Endodermal cell (in vitro differentiated cells): ENCODE data around the gene AFF2. TPM values are rescaled to one million over a fixed set of nuclear protein-coding genes. Genes with fewer than 3 reads are reported as not detected.

Experiments used
- DNase-seq: peaks from one replicate; pipeline ENCODE4 v3.0.0-alpha.2; 2017
- H3K27ac ChIP-seq: 2 replicates; pipeline ENCODE4 v1.5.1; 2013; ENCODE audit warnings: mild to moderate bottlenecking, low read depth, low read length, moderate library complexity
- H3K27me3 ChIP-seq: 2 replicates; pipeline ENCODE4 v1.6.1; 2013; ENCODE audit warnings: mild to moderate bottlenecking, low read length, moderate library complexity; ENCODE audit not compliant: insufficient read depth, control insufficient read depth, poor library complexity, severe bottlenecking
- H3K36me3 ChIP-seq: 2 replicates; pipeline ENCODE4 v1.7.0; 2013; ENCODE audit warnings: mild to moderate bottlenecking, low read length, moderate library complexity; ENCODE audit not compliant: control insufficient read depth, insufficient read depth
- H3K4me1 ChIP-seq: one replicate; pipeline ENCODE4 v1.7.0; 2013; ENCODE audit warnings: low read length; ENCODE audit not compliant: control insufficient read depth, insufficient read depth
- H3K4me3 ChIP-seq: 2 replicates; pipeline ENCODE4 v1.5.1; 2013; ENCODE audit warnings: mild to moderate bottlenecking, low read length, moderate library complexity
- H3K9ac ChIP-seq: 2 replicates; pipeline ENCODE4 v1.6.1; 2013; ENCODE audit warnings: mild to moderate bottlenecking, low read length, moderate library complexity; ENCODE audit not compliant: poor library complexity, severe bottlenecking; ENCODE audit errors: extremely low read depth
- H3K9me3 ChIP-seq: 2 replicates; pipeline ENCODE4 v1.6.1; 2013; ENCODE audit warnings: mild to moderate bottlenecking, low read length, moderate library complexity; ENCODE audit not compliant: control insufficient read depth
- H3K27ac Mint-ChIP-seq: 2 replicates; pipeline ENCODE4 v1.8.0; 2020; ENCODE audit warnings: mixed read lengths
- H3K27me3 Mint-ChIP-seq: 2 replicates; pipeline ENCODE4 v1.8.0; 2021; ENCODE audit warnings: mild to moderate bottlenecking, mixed read lengths; ENCODE audit not compliant: insufficient read depth
- H3K36me3 Mint-ChIP-seq: 2 replicates; pipeline ENCODE4 v1.8.0; 2020; ENCODE audit warnings: low read depth, mixed read lengths
- H3K4me1 Mint-ChIP-seq: 2 replicates; pipeline ENCODE4 v1.8.0; 2020; ENCODE audit warnings: mixed read lengths
- H3K4me3 Mint-ChIP-seq: 2 replicates; pipeline ENCODE4 v1.8.0; 2020; ENCODE audit warnings: mild to moderate bottlenecking, moderate library complexity, mixed read lengths
- H3K9me3 Mint-ChIP-seq: 2 replicates; pipeline ENCODE4 v1.8.0; 2020; ENCODE audit warnings: mild to moderate bottlenecking, mixed read lengths
- WGBS, 2 experiments: methylation state at CpG; one replicate each; pipeline versions ENCODE4 v1.1.5 to v1.1.7; 2013; ENCODE audit warnings: missing lambda C conversion rate in 2 of 2, mixed read lengths in 1 of 2; ENCODE audit not compliant: insufficient coverage in 1 of 2, insufficient read length in 1 of 2; 5-methylcytosine and 5-hydroxymethylcytosine counted together
- total RNA-seq, 2 donors: library from RNA; stranded (reverse); fragmentation: NEBNext Ultra II Directional in 1 of 2; extraction: Animal tissue kit (Norgen Biotek cat#: 25700) in 1 of 2; gene quantifications; 2 replicates in 1 of 2; 3 replicates in 1 of 2; pipeline ENCODE4 v1.2.1, GENCODE V29; 2021
- TF ChIP-seq, protein P1 (sequence below): fragments of 200-600 bp; sonication (generic); conservative IDR thresholded peaks from 2 replicates; pipeline ENCODE4 v1.5.0; 2021; ENCODE audit warnings: antibody characterized with exemption, mild to moderate bottlenecking

AFF2 gene
- total RNA-seq, 2 donors from 2014 or later, result 3.7 to 5.6 TPM

DNA sequence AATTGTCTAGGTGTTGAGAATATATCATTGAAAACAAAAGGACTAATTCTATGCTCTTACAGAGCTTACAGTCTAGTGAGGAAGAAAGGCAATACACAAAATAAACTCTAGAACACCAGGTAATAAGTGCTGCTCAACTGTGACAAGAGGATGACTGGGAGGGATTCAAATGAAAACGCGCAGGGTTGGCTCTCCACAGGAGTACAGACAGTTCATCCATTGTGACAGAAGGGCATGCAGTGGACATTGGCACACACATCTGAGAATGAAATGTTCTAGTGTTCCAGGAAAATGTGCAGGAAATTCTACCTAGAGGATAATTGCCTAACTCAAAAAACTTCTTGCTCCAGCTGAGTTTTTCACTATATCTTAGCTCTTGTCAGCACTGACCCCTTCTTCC lies 512.7 kb downstream of the AFF2 start:
- H3K9ac ChIP-seq, result no peak overlapping the region
- H3K27me3 Mint-ChIP-seq, result no peaks in the 10 kb centered on the region
- TF ChIP-seq, protein P1, sequence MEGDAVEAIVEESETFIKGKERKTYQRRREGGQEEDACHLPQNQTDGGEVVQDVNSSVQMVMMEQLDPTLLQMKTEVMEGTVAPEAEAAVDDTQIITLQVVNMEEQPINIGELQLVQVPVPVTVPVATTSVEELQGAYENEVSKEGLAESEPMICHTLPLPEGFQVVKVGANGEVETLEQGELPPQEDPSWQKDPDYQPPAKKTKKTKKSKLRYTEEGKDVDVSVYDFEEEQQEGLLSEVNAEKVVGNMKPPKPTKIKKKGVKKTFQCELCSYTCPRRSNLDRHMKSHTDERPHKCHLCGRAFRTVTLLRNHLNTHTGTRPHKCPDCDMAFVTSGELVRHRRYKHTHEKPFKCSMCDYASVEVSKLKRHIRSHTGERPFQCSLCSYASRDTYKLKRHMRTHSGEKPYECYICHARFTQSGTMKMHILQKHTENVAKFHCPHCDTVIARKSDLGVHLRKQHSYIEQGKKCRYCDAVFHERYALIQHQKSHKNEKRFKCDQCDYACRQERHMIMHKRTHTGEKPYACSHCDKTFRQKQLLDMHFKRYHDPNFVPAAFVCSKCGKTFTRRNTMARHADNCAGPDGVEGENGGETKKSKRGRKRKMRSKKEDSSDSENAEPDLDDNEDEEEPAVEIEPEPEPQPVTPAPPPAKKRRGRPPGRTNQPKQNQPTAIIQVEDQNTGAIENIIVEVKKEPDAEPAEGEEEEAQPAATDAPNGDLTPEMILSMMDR, result no peak
- H3K4me1 ChIP-seq, result no peaks in the 10 kb centered on the region
- DNase-seq, result no peak
- no peak overlapping the region for H3K4me3 ChIP-seq
- no peak overlapping the region for H3K27ac Mint-ChIP-seq
- H3K9me3 ChIP-seq, result no peaks in the 10 kb centered on the region
- no peaks in the 10 kb centered on the region for H3K36me3 ChIP-seq
- H3K4me1 Mint-ChIP-seq, result peaks cover 4% of the 10 kb centered on the region
- WGBS, 2 experiments, result 89 to 93% methylated on average over 2 of the region's 2 CpGs
- no peaks in the 10 kb centered on the region for H3K27me3 ChIP-seq
- H3K4me3 Mint-ChIP-seq, result no peak overlapping the region
- H3K9me3 Mint-ChIP-seq, result peaks cover 39% of the 10 kb centered on the region
- no peaks in the 10 kb centered on the region for H3K36me3 Mint-ChIP-seq
- H3K27ac ChIP-seq, result no peak overlapping the region

DNA sequence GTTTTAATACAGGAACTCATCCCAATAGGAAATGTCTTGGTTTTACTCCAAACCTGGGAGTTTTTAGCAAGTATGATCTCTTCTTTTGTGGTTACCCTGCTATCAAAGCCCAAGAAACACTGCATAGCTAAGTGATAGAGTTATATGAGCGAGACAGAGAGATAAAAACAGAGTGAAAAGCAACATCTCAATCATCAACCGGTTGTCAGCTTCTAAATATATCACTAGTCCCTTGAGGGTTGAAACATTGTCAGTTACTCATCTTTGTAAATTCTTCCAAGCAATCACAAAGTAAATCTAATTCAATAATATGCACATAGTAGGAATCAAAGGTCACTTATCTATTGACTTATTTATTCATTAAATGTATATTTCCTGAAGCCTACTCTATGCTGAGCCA lies 520.7 kb downstream of the AFF2 start:
- Mint-ChIP-seq H3K27me3 (no peaks in the 10 kb centered on the region), H3K27ac (no peak overlapping the region), H3K36me3 (no peaks in the 10 kb centered on the region), H3K4me3 (no peak overlapping the region), H3K4me1 (no peaks in the 10 kb centered on the region), H3K9me3 (peaks cover 56% of the 10 kb centered on the region)
- Histone ChIP-seq H3K4me1 (no peaks in the 10 kb centered on the region), H3K36me3 (no peaks in the 10 kb centered on the region), H3K4me3 (no peak overlapping the region), H3K9ac (no peak overlapping the region), H3K27me3 (no peaks in the 10 kb centered on the region), H3K9me3 (peaks cover 5% of the 10 kb centered on the region), H3K27ac (no peak overlapping the region)
- DNase-seq, result no peak
- TF ChIP-seq, protein P1, result no peak
- WGBS, 2 experiments, result 76% methylated on average over 2 of the region's 2 CpGs; no CpG with 5 or more reads in 1 of the 2 experiments

DNA sequence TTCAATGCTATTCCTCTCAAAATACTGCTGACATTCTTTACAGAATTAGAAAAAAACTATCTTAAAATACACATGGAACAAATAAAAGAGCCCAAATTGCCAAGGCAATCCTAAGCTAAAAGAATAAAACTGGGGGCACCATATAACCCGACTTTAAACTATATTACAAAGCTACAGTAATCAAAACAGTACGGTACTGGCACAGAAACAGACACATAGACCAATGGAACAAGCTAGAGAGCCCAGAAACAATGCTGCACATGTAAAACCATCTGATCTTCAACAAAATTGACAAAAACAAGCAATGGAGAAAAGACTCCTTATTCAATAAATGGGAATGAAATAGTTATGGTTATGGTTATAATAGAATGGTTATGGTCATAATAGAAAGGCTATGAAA lies 522.1 kb downstream of the AFF2 start:
- Histone ChIP-seq H3K4me1 (no peaks in the 10 kb centered on the region), H3K36me3 (no peaks in the 10 kb centered on the region), H3K27me3 (no peaks in the 10 kb centered on the region), H3K27ac (no peak overlapping the region), H3K9ac (no peak overlapping the region), H3K9me3 (peaks cover 5% of the 10 kb centered on the region), H3K4me3 (no peak overlapping the region)
- no peaks in the 10 kb centered on the region for H3K4me1 Mint-ChIP-seq
- H3K9me3 Mint-ChIP-seq, result peaks cover 52% of the 10 kb centered on the region
- H3K36me3 Mint-ChIP-seq, result no peaks in the 10 kb centered on the region
- DNase-seq, result no peak
- no peak overlapping the region for H3K4me3 Mint-ChIP-seq
- H3K27ac Mint-ChIP-seq, result no peak overlapping the region
- H3K27me3 Mint-ChIP-seq, result no peaks in the 10 kb centered on the region
- TF ChIP-seq, protein P1, result no peak
- 74% methylated on average over 2 of the region's 2 CpGs; no CpG with 5 or more reads in 1 of the 2 experiments for WGBS, 2 experiments
